ENCODE data around the gene ASPRV1.
A peak's percentile ranks its signal among the peaks of the same experiment; 100 is the strongest.
"Not testable (repeated sequence)": the region's sequence is repeated elsewhere in the genome, so short reads cannot be mapped to it uniquely, and the experiment has no call there.

Gene ASPRV1

GRCh38 chr2:70005752-70006446 is 44.5 kb upstream of the ASPRV1 start:
- H3K4me3 ChIP-seq (ENCODE audit: low read length) = no peak overlapping the region
- TF ChIP-seq CTCF (conservative IDR thresholded peaks at IDR 0.05; ENCODE audit: low read length) = no peak
- no peak for DNase-seq (ENCODE audit: low read depth)

GRCh38 chr2:70005216-70005615 is 43.8 kb upstream of the ASPRV1 start:
- no peak overlapping the region for H3K4me3 ChIP-seq (ENCODE audit: low read length)
- TF ChIP-seq CTCF (conservative IDR thresholded peaks at IDR 0.05; ENCODE audit: low read length) = no peak
- DNase-seq (ENCODE audit: low read depth) = no peak

GRCh38 chr2:70003093-70003830 is 41.8 kb upstream of the ASPRV1 start:
- no peak overlapping the region for H3K4me3 ChIP-seq (ENCODE audit: low read length)
- TF ChIP-seq CTCF (conservative IDR thresholded peaks at IDR 0.05; ENCODE audit: low read length) = no peak
- DNase-seq (ENCODE audit: low read depth) = no peak

- H3K4me3 ChIP-seq (ENCODE audit: low read length) = no peak overlapping the region
- TF ChIP-seq CTCF (conservative IDR thresholded peaks at IDR 0.05; ENCODE audit: low read length) = no peak
- no peak for DNase-seq (ENCODE audit: low read depth)
Observed at GRCh38 chr2:70002241-70002899, 40.9 kb upstream of the ASPRV1 start.

- H3K4me3 ChIP-seq (ENCODE audit: low read length); DNase-seq (ENCODE audit: low read depth): not testable (repeated sequence)
Observed at GRCh38 chr2:70000529-70000928, 39.1 kb upstream of the ASPRV1 start.

GRCh38 chr2:69998761-69999160 is 37.3 kb upstream of the ASPRV1 start:
- DNase-seq (ENCODE audit: low read depth) = no peak
- TF ChIP-seq CTCF (conservative IDR thresholded peaks at IDR 0.05; ENCODE audit: low read length) = no peak
- H3K4me3 ChIP-seq (ENCODE audit: low read length) = no peak overlapping the region

GRCh38 chr2:69997015-69997830 is 35.8 kb upstream of the ASPRV1 start:
- DNase-seq (ENCODE audit: low read depth) = peak; percentile 49
- TF ChIP-seq CTCF (conservative IDR thresholded peaks at IDR 0.05; ENCODE audit: low read length) = no peak
- H3K4me3 ChIP-seq (ENCODE audit: low read length) = no peak overlapping the region

Measured in AG10803 (cell line).